ENCODE data around the gene CDK14. TPM values are rescaled to one million over a fixed set of nuclear protein-coding genes. Genes with fewer than 3 reads are reported as not detected.

CDK14 gene
- total and polyA plus RNA-seq, 10 of the 15 experiments (the other 5 are each of a cell fraction or from before 2014, with no cell fraction given), result 6.5 to 61.3 (median 24.2) TPM

- H3K27ac ChIP-seq (ENCODE audit: control insufficient read depth, insufficient read depth), result no peak overlapping the region
- CTCF ChIA-PET, result no interaction called here
- intact Hi-C loops (cut with micrococcal nuclease; ENCODE audit: unreplicated experiment), result no loop called here
Measured at GRCh38 chr7:91005841-91006240, 409.7 kb downstream of the CDK14 start.

More at GRCh38 chr7:91005841-91006240, 409.7 kb downstream of the CDK14 start:
- no peak for ATAC-seq
- Histone ChIP-seq H3K27me3 (replicated peaks in 1 of 2; ENCODE audit: control insufficient read depth in 2 of 2, insufficient read depth in 2 of 2, low read length in 1 of 2) (no peaks in the 10 kb centered on the region), H3K9me3 (replicated peaks; ENCODE audit: control insufficient read depth, insufficient read depth, low read length) (no peaks in the 10 kb centered on the region), H3K36me3 (ENCODE audit: control insufficient read depth in 2 of 2, insufficient read depth in 2 of 2, low read length in 1 of 2) (no peaks in the 10 kb centered on the region; a peak in 1 of 4 replicates), H4K20me1 (ENCODE audit: control insufficient read depth, insufficient read depth) (no peaks in the 10 kb centered on the region), H3K4me3 (no peak overlapping the region), H3K4me1 (ENCODE audit: control insufficient read depth, insufficient read depth, low read length) (no peaks in the 10 kb centered on the region), H3K4me2 (ENCODE audit: control insufficient read depth, insufficient read depth) (no peak overlapping the region), H3K79me2 (ENCODE audit: control insufficient read depth, insufficient read depth, low read length) (no peaks in the 10 kb centered on the region), H3K9ac (ENCODE audit: control insufficient read depth, insufficient read depth, low read length) (no peak overlapping the region), H2AFZ (ENCODE audit: control insufficient read depth, low read depth, low read length) (no peak overlapping the region)
- FAIRE-seq, result peak; percentile 13
- TF ChIP-seq, protein P1, sequence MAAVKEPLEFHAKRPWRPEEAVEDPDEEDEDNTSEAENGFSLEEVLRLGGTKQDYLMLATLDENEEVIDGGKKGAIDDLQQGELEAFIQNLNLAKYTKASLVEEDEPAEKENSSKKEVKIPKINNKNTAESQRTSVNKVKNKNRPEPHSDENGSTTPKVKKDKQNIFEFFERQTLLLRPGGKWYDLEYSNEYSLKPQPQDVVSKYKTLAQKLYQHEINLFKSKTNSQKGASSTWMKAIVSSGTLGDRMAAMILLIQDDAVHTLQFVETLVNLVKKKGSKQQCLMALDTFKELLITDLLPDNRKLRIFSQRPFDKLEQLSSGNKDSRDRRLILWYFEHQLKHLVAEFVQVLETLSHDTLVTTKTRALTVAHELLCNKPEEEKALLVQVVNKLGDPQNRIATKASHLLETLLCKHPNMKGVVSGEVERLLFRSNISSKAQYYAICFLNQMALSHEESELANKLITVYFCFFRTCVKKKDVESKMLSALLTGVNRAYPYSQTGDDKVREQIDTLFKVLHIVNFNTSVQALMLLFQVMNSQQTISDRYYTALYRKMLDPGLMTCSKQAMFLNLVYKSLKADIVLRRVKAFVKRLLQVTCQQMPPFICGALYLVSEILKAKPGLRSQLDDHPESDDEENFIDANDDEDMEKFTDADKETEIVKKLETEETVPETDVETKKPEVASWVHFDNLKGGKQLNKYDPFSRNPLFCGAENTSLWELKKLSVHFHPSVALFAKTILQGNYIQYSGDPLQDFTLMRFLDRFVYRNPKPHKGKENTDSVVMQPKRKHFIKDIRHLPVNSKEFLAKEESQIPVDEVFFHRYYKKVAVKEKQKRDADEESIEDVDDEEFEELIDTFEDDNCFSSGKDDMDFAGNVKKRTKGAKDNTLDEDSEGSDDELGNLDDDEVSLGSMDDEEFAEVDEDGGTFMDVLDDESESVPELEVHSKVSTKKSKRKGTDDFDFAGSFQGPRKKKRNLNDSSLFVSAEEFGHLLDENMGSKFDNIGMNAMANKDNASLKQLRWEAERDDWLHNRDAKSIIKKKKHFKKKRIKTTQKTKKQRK (IDR thresholded peaks at IDR 0.05; ENCODE audit: low read depth, low read length), result no peak
- TF ChIP-seq MYC (IDR thresholded peaks at IDR 0.05; ENCODE audit: insufficient read depth, insufficient read length, insufficient replicate concordance, low read length, severe bottlenecking) (no peak), POLR2A (IDR thresholded peaks at IDR 0.05; ENCODE audit: low read depth, low read length) (no peak)
- TF ChIP-seq, protein P2, sequence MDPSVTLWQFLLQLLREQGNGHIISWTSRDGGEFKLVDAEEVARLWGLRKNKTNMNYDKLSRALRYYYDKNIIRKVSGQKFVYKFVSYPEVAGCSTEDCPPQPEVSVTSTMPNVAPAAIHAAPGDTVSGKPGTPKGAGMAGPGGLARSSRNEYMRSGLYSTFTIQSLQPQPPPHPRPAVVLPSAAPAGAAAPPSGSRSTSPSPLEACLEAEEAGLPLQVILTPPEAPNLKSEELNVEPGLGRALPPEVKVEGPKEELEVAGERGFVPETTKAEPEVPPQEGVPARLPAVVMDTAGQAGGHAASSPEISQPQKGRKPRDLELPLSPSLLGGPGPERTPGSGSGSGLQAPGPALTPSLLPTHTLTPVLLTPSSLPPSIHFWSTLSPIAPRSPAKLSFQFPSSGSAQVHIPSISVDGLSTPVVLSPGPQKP (IDR thresholded peaks at IDR 0.05; ENCODE audit: low read depth, low read length), result no peak
- SMC1A ChIA-PET (ENCODE audit: uncharacterized antibody, unreplicated experiment), result no interaction called here
- WGBS (ENCODE audit: insufficient coverage, insufficient replicate concordance, low lambda C conversion rate, missing lambda C conversion rate), result 76% methylated on average over 9 of the region's 9 CpGs
- POLR2A ChIA-PET, result no interaction called here
- in situ Hi-C loops (cut with MboI), result no loop called here
- DNase-seq (ENCODE audit: low read depth, low spot score), result no peak
- BruUV-seq (replicated peaks), result no TSS peak
- RAD21 ChIA-PET (ENCODE audit: unreplicated experiment), result no interaction called here

Measured in GM12878 (cell line).